HG03039 (cell line): ENCODE results near the gene HIVEP1.
"Not testable (repeated sequence)": the region's sequence is repeated elsewhere in the genome, so short reads cannot be mapped to it uniquely, and the experiment has no call there.

Source experiments
- ATAC-seq: cut with Tn5 transposase; IDR thresholded peaks from one replicate; pipeline ENCODE4 v1.9.1; 2021; ENCODE audit warnings: mild to moderate bottlenecking, moderate library complexity; ENCODE audit not compliant: unreplicated experiment

Gene HIVEP1

DNA sequence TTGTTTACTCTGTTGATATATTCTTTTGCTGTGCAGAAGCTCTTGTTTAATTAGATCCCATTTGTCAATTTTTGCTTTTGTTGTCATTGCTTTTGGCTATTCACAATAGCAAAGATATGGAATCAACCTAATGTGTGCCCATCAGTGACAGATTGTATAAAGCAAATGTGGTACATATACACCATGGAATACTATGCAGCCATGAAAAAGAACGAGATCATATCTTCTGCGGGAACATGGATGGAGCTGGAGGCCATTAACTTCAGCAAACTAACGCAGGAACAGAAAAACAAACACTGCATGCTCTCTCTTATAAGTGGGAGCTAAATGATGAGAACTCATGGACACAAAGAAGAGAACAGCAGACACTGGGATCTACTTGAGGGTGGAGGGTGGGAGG lies 164.7 kb downstream of the HIVEP1 start:
- ATAC-seq, result not testable (repeated sequence)

DNA sequence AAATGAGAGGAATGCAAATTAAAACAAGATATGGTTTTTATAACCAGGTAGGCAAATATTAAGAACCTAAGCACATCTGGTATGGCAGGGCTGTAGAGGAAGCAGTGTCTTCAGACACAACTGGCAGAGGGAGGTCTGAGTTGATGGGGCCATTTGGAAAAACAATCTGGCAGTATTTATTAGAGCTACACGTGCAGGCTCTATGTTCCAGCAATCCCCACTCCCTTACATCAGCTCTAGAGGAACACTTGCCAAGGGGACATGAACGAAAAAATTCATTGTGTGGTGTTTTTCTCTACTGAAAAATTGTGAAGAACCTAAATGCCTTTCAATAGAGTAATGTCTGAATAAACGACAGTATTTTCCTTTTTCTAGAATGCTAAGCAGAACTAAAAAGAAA lies 166.4 kb downstream of the HIVEP1 start:
- ATAC-seq, result no peak

DNA sequence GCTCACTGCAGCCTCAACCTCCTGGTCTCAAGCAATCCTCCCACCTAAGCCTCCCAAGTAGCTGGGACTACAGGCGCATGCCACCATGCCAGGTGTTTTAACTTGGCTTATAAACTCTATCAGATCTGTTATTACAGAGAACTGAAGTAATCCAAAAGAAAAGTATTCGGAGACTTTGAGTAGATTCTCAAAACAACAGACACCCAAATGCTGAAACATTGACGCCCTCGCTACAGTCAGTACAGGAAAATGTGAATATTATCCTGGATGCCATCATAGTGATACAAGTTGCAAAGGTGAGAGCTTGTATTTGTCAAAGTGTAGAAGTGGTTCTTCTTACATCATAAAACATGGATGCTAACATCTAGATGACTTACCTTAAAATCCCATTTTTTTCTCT lies 169.4 kb downstream of the HIVEP1 start:
- no peak for ATAC-seq

DNA sequence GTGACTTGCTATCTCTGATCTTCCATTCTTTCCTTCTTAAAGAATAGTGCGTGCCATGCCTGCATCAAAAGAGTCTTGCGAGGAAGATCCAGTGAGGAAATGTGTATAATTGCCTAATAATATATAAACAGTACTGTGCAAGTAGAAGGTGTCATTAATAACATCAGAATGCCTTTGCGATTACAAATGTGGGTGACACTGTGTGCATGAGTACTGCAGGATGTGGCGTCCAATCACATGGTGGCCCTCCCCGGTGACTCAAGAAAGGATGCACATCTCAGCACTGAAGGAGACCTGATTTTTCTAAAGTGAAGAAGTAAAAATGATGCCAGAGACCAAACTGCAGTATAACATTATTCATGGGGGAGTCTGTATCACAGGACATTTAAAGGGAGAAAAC lies 170.6 kb downstream of the HIVEP1 start:
- ATAC-seq, result no peak

DNA sequence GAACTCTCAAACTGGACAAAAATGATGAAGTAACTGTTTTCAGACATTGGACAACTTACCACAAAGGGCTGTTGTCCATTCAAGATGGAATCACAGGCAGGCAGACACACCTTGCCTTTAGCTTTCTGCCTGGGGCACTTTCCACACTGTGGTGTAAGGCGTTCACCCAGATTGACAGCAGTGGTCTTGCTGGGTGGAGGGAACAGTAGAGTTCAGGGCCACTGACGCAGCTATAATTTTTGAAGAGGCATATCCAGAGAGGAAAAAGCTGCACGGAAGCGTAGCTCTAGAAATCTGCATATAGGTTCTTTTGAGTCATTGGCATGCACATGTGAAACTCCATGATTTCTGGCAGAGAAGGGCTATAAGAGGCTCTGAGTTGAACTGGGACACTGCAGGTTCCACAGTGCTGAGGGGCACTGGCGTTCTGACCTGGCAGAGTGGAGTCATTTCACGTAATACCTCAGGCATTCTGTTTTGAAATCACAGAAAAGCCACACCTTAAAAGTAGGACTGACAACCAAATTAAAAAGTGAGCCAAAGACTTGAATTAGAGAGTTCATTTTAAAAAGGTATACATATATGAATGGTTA lies 173.1 kb downstream of the HIVEP1 start:
- ATAC-seq, result no peak

DNA sequence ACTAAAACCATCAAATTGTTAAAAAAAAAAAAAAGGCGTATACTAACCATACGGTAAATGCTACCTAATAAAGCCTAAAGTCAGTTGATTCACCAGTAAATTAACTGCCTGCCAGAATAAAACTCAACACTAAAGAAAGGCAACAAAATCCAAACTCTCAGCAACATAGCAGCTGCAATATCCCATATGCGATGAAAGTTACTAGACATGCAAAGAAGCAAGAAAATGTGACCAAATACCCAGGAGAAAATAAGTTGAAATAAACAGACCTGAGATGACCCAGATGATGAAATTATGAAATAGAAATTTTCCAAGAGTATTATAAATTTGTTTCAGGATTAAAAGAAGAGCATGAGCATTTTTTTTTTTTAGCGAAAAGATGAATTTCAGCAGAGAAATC lies 174.4 kb downstream of the HIVEP1 start:
- no peak for ATAC-seq

DNA sequence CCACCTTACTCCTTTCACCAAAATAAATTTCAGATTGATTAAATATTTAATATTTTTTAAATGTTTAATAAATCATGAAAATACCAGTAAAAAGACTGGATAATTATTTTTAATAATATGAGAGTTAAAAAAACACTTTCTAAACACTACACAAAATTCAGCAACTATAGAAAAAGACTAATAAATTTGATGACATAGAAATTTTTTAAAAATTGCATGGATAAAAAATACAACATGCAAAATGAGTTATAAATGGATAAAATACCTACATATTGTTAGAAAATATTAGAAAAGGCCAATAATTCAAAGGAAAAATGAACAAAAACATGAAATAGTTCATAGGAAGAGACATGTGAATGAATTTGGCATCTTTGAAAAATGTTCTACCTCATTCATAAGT lies 177.0 kb downstream of the HIVEP1 start:
- no peak for ATAC-seq

DNA sequence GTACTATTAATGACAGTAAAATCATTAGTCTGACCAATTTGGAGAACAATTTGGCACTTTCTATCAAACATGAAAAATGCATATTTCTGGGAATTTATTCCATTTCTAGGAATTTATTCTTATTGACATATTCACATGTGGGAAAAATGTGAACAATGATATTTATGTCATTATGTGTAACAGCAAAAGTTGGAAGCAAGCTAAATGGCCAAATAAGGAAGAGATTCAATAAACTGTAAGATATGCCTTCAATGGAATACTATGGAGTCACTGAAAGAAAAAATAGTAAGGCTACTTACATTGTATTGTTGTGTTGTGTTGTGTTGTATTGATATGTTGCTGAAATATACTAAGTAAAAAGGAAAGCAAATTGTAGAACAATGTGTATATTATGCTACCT lies 177.5 kb downstream of the HIVEP1 start:
- no peak for ATAC-seq

DNA sequence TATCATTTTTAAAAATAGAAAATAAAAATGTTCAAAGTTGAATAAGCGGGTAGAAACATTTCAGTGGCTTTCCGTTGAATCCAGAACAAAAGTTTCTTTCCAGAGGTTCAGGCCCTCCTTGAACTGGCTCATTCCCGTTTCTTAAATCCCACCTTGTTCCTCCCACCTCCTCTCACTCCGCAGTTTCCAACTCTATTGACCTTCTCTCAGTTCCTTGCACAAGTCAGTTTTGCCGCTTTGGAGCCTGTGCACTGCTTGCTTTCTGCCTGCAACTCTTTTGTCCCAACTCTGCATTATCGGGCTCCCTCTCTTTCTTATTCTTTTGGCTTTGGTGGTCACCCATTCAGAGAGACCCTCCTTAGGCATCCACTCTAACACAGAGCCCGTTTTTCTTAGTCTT lies 178.1 kb downstream of the HIVEP1 start:
- ATAC-seq, result no peak

DNA sequence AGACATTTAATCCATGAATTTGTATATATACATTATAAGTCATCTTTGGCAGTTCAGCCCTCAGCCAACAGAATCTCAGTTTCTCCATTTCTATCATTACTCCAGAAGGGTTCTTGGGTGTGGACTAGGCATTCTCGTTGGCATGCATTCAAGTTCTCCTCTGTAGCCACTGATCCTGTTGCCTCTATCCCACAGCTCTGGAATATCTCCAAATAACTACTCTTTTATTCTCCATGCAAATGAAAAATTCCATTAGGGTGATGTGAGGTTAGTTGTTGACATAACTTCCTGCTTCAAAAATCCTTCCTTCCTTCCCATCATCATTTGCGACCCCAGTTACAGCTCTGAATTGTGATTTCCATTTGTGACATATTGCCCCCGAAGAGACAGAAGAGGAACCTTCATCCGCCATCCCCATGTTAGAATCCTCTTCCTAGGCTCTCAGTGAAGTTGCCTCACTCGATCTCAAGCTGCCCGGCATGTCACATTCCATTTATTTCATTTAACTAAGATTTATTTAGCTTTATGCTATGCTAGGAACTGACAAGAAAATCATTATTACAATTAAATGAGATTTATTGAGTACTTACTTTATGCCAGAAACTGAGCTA lies 184.3 kb downstream of the HIVEP1 start:
- ATAC-seq, result no peak

DNA sequence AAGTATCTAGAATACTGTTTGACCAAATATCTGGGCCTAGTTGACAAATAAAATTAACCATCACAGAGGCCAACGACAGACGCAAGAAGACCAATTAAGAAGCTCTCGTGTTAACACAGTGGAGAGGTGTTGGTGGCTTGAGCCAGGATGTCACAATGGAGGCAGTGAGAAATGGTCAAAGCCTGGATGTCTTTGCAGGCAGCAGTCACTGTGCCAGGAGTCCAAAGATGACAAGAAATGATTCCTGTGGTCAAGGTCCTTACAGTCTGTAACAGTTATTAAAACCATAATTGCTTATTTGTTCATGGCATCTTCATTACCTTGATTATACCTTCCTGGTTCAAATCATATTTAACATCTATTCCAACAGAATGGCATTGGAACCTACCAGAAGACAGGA lies 186.7 kb downstream of the HIVEP1 start:
- ATAC-seq, result no peak

DNA sequence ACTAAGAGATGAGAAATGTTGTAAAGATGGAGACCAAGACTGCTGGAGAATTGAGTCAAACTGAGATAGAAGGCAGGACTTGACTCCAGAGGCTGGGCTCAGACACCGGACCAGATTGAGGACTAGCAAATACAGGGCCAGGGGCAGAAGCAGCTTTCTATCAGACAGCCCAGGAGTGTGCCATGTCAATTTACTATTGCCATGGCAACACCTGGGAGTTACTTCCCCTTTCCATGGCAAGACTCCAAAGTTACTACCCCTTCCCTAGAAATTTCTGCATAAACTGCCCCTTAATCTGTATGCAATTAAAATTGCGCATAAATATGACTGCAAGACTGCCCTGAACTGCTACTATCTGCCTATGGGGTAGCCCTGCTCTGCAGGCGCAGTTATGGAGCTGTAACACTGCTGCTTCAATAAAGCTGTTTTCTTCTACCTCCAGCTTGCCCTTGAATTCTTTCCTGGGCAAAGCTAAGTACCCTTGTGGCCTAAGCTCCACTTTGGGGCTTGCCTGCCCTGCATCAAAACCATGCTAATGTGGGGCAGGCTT lies 188.0 kb downstream of the HIVEP1 start:
- no peak for ATAC-seq

DNA sequence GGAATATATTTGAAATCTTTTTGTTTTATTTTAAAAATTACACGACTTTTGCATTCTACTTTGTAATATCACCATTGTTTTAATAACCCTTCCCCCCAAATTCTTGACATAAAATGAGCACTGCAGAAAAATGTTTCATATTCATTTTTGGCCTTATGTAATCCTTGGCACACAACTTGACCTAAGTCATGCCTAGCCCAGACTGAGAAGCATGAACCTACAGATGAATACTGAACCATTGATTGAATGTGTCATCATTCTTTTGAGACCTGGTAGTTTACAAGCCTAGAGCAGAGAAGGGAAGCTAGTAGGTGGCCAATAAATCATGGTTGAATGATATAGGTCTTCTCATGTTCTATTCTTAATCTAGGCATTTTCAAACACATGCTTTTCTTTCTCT lies 188.6 kb downstream of the HIVEP1 start:
- no peak for ATAC-seq

DNA sequence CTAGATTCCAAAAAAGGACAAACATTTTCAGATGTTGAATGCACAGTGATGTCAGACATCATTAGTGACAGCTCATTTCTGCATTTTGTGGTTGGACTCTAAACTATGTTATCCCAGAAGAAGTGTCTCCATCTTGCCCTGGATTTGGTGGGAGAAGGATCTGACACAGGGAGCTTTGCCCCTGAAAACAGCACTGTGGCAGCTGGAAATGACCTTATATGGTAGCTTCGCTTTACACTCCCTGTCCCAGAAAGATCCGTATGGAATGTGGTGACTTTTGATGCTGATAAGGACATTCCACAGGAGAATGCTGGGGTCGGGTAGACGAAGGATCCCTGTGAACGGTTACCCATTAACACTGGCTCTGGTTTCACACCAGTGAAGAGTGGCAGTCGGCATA lies 190.9 kb downstream of the HIVEP1 start:
- ATAC-seq, result no peak

DNA sequence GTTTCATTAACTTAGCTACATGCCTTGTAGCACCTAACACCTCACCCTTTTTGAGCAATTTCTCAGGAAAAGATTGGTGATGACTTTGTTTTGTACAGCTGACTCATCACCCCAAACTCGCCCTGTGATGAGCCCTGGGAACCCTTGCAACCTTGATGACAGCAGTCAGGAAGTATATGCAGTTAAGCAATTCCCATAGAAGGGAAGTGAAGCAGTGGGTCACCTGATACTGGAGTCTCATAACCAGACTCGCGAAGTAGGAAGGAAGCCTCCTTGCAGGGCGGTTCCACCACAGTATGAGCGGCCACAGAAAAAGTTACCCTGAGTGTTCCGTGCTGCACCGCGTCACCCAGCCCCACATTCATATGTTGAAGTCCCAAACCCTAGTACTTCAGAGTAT lies 196.1 kb downstream of the HIVEP1 start:
- ATAC-seq, result no peak

DNA sequence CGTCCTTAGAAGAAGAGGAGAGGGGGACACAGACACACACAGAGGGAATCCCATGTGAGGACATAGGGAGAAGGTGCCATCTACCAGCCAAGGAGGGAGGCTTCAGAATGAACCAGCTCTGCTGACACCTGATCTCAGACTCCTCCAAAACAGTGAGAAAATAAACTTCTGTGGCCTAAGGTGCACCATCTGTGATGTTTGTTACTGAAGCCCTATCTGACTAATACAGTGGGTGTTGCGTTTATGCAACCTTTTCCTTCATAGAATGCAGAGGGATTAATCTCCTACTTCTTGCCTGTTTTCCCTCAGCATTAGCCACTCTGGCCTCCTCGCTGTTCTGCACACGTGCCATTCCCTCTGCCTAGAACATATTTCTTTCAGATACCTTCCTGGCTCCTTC lies 196.6 kb downstream of the HIVEP1 start:
- no peak for ATAC-seq
